AG09319 (cell line): ENCODE measurements around the gene DENND6A.

Experiments used
- DNase-seq: peaks from one replicate; pipeline ENCODE4 v3.0.0-alpha.2; 2010; ENCODE audit warnings: low read depth; ENCODE audit errors: extremely low read depth
- TF ChIP-seq, protein P1 (sequence below): IDR thresholded peaks from 2 replicates; pipeline ENCODE4 v1.5.1; 2011; ENCODE audit warnings: low read depth, mild to moderate bottlenecking, inconsistent platforms, low read length, moderate library complexity

Gene DENND6A

DNA sequence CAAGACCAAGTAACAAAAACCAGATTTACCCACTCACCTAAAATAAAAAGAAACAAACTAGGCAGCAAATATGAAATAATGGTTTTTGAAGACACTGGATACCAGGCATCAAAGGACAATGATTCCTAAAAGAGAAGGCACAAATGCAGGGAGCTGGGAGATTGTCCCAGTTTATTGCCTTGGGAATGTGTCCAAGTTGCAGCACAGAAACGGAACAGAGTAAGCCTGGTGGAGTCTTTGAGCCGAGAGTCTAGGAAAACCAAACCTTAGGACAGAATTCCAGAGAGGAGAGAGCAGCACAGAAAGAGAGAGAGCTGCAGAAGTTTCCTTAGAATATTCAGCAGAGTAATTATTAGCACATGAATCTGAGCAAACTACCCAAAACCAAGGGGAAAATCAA lies 87.9 kb downstream of the DENND6A start:
- no peak for DNase-seq
- TF ChIP-seq, protein P1, sequence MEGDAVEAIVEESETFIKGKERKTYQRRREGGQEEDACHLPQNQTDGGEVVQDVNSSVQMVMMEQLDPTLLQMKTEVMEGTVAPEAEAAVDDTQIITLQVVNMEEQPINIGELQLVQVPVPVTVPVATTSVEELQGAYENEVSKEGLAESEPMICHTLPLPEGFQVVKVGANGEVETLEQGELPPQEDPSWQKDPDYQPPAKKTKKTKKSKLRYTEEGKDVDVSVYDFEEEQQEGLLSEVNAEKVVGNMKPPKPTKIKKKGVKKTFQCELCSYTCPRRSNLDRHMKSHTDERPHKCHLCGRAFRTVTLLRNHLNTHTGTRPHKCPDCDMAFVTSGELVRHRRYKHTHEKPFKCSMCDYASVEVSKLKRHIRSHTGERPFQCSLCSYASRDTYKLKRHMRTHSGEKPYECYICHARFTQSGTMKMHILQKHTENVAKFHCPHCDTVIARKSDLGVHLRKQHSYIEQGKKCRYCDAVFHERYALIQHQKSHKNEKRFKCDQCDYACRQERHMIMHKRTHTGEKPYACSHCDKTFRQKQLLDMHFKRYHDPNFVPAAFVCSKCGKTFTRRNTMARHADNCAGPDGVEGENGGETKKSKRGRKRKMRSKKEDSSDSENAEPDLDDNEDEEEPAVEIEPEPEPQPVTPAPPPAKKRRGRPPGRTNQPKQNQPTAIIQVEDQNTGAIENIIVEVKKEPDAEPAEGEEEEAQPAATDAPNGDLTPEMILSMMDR = no peak

DNA sequence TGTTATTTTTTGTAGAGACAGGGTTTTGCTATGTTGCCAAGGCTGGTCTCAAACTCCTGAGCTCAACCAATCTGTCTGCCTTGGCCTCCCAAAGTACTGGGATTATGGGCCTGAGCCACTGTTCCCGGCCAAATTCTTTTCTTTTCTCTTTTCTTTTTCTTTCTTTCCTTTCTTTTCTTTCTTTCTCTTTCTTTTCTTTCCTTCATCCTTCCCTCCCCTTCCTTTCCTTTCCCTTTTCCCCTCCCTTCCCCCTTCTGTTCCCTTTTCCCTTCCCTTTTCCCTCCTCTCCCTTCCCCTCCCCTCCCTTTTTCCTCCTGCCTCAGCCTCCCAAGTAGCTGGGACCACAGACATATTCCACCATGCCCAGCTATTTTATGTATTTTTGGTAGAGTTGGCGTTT lies 92.7 kb downstream of the DENND6A start:
- TF ChIP-seq, protein P1 = no peak
- DNase-seq = no peak

DNA sequence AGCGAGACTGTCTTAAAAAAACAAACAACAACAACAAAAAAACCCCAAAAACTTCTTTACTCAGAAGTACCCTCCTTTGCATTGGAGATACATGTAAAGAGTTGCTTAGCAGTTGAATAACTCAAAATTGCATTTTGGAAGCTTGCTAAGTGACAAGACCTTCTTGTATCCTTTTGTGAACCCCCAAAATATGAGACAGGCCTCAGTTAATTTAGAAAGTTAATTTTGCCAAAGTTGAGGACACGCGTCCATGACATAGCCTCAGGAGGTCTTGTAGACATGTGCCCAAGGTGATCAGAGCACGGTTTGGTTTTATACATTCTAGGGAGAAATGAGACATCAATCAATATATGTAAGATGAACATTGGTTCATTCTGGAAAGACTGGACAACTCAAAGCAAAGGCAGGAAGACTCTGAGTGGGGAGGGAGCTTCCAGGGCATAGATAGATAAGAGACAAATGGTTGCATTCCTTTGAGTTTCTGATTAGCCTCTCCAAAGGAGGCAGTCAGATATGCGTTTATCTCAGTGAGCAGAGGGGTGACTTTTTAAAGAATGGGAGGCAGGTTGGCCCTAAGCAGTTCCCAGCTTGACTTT lies 94.0 kb downstream of the DENND6A start:
- no peak for DNase-seq
- TF ChIP-seq, protein P1 = no peak

DNA sequence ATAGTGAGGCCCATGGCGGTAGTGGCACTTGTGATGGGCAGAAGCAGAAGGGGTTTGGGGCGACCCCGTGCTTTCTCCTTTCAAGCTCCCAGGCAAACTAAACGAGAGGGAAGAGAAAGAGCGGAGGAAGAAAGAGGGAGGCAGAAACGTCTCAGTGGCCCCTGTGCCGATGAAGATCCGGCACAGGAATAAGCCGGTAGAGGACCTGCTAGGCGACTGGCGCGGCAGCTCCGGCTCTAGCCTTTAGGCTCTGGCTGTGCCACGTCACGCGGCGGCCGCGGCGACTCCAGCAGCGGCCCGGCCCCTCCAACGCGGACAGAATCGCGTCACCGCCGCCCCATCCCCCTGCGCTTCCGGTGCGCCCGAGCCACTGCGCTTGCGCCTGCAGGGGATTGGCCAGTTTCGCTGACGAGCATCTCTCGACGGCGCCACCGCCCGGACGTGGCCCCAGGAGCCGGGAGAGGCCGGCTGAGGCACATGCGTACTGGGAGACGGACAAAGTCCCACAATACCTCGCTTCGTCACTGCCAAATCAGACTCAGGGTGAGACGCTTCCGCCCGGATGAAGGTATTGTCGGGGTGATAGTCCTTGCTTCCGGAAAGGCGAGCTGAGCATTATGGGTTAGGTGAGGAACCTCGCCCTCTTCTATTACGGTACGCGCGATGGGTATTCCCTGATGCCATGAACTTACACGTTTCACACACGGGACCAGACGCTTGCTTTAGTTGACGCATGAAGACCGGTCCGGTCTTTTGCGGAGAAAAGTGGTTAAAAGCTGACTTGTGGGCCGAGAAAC lies 95.6 kb downstream of the DENND6A start, which contains the start of gene ARF4:
Gene ARF4, minus strand, starts transcription at position 218 of the 797 bp plus-strand sequence. Its CDS starts 204 bp downstream, at position 14.
- TF ChIP-seq, protein P1 = peak; percentile 27
- peak; percentile 99 for DNase-seq

DNA sequence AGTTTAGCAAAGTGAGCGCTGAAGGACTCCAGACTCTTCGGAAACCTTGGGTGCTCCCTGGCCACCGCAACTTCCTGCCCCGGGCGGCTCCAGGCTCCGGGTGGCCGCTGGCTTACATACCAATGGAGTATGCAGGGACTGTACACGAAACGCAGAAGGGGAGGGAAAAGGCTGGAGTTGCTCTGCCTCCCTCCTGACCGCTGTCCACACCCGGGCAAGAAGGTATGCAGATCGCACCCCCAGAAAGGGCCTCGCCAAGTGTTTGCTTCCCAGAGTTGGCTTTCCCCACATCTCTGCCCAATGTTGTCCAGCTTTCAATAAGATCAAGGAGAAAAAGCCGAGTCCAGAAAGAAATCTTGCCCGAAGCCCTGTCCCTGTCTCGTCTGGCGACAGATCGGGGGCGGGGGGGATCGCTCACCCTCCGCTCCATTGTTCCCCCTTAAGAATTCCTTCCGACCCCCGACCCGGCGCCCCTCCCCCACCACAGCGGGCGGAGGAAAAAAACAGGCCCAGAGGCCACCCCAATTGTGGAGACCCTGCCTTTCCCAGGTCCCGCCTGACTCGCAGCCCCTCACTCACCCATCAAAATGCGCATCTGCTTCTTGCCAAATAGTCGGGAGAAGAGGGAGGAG lies 96.3 kb downstream of the DENND6A start:
- TF ChIP-seq, protein P1 = no peak
- DNase-seq = peak; percentile 87

DNA sequence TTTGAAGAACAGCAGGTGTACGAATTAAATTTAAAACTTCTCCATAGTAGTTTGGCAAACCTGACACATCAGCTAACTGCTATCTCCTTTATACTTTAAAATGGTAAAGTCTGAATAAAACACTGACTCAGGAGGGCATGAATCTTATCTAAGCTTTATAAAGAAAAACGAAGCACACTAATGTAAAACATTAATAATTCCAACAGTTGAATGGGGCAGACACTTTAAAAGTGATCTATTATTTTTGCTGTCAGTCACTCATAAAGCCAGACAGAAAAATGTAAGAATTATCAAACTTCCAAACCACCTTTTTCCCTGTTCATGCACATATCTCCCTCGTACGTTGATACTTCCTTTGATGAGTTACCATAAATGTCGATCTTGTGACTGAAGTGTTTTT lies 98.3 kb downstream of the DENND6A start:
- TF ChIP-seq, protein P1 = no peak

DNA sequence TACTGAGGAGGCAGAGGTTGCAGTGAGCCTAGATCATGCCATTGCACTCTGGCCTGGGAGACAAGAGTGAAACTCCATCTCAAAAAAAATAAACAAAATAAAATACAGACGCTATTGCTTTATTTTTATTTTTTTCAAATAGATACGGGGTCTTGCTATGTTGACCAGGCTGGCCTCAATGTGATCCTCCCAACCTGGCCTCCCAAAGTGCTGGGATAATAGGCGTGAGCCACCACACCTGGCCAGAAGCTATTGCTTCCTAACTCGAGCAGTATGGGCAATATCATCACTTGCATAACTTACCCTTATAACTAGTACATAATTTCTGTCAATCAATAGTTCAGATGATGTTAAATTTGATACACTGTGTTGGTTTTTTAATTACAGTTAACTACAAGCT lies 98.7 kb downstream of the DENND6A start:
- TF ChIP-seq, protein P1 = no peak
- no peak for DNase-seq

More for the DNA sequence above, 98.3 kb downstream of the DENND6A start:
- no peak for DNase-seq
